Activated naive CD4-positive, alpha-beta T cell (primary cell): ENCODE data around the gene ULK3.

Experiments used
- DNase-seq, 4 experiments: peaks; one replicate each; lab custom pipeline; 2025; lab: John Stamatoyannopoulos, UW

Gene ULK3

GRCh38 chr15:74799255-74799855, 43.6 kb downstream of the ULK3 start:
- no peak for DNase-seq

- no peak for DNase-seq
These were observed 44.3 kb downstream of the ULK3 start for GRCh38 chr15:74798388-74799254.

DNA sequence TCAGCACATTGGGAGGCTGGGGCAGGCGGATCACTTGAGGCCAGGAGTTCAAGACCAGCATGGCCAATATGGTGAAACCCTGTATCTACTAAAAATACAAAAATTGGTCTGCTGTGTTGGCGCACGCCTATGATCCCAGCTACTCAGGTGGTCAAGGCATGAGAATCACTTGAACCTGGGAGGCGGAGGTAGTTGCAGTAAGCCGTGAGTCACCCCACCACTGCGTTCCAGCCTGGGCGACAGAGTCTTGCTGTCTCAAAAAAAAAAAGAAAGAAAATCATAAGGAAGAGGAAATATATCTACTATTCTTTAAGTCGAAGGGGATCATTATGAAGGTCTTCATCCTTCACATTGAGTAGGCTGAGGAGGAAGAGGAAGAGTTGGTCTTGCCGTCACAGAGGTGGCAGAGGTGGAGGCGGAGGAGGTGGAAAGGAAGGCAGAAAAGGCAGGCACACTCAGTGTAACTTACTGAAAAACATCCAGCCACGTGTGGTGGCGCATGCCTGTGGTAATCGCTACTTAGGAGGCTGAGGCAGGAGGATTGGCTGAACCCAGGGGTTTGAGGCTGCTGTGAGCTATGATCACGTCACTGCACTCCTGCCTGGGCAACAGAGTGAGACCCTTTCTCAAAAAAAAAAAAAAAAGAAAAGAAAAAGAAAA, 46.9 kb downstream of the ULK3 start:
- peak in 1 of 4 experiments; percentile 26 for DNase-seq

DNA sequence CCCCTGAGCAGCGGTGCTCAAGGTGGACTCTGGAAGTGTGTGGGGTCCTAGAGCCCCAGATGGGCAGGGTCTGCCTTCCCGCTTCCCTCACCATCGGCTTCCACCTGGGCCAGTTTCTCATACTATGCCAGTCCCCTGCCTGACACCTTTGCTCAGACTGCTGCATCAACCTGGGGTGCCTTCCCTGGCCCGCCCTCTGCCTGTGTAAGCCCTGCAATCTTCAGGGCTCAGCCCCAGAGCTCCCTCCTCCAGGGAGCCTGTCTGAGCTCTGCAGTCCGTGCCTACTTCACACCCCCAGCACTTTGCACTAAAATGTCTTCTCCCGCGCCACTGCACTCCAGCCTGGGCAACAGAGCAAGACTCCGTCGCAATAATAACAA, 48.0 kb downstream of the ULK3 start:
- DNase-seq, result no peak

- DNase-seq, result no peak
These were observed 48.5 kb downstream of the ULK3 start for GRCh38 chr15:74794248-74794969.

- peak in 3 of 4 experiments; percentile 49 to 71 (median 64) for DNase-seq
These were observed 49.6 kb downstream of the ULK3 start for GRCh38 chr15:74793135-74794028.

- no peak for DNase-seq
These were observed 50.5 kb downstream of the ULK3 start for GRCh38 chr15:74792227-74793016.

- DNase-seq, result no peak
These were observed 51.3 kb downstream of the ULK3 start for GRCh38 chr15:74791667-74792066.

GRCh38 chr15:74791007-74791406, 51.9 kb downstream of the ULK3 start:
- DNase-seq, result no peak

DNA sequence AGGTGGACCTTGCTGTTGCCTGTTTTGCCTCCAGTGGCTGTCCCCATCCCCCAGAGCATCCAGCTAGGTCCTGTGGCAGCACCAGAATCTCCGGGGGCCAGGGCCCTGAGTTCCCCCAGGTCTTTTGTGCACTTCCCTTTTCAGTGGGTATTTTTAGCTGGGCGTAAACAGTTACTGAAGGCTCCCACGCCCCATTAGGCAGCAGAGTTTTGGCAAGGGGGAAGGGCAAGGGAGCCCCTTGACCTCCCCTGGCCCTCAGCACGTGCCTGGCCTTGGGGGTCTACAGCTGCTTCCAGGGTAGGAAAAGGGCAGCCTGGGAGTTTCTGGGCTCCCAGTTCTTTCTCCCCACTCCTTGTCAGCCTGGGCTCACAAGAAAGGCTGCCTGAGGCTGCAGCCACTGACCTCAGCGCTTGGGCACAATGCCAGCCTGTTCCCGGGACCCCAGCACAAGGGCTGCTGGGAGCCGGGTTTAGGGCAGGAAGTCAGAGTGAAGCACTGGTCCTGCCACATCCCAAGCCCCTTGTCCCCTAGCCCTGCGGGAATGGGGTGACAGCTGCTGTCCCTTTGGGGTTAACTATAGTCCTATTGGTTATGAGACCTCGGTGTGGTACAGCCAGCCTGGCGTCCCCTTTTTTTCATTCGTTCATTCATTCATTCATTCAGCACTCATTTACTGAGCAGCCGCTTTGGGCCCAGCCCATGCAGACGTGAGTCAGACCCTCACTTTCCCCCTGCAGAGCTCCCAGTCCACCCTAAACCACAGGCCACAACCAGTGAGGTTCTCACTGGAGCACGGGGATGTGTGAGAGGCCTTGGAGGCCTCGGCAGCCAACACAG, 52.7 kb downstream of the ULK3 start:
- no peak for DNase-seq

DNA sequence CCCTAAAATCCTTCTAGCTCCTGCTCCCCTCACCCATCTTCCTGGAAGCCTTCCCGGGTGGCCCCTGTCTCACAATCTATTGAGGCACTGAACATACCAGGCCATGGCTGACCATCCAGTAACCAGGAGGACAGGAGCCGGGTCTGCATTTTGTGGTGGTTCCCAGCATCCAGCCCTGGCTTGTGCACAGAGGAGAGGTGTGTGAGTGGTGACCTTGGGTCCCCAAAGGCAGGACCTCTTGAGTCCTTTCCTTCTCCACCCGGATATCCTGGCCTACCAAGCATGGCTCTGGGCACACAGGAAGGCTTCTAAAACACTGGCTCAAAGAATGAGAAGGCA, 53.2 kb downstream of the ULK3 start:
- no peak for DNase-seq

- DNase-seq, result no peak
These were observed 53.8 kb downstream of the ULK3 start for GRCh38 chr15:74789171-74789631.

GRCh38 chr15:74788683-74789151, 54.2 kb downstream of the ULK3 start:
- peak in 1 of 4 experiments; percentile 29 for DNase-seq

DNA sequence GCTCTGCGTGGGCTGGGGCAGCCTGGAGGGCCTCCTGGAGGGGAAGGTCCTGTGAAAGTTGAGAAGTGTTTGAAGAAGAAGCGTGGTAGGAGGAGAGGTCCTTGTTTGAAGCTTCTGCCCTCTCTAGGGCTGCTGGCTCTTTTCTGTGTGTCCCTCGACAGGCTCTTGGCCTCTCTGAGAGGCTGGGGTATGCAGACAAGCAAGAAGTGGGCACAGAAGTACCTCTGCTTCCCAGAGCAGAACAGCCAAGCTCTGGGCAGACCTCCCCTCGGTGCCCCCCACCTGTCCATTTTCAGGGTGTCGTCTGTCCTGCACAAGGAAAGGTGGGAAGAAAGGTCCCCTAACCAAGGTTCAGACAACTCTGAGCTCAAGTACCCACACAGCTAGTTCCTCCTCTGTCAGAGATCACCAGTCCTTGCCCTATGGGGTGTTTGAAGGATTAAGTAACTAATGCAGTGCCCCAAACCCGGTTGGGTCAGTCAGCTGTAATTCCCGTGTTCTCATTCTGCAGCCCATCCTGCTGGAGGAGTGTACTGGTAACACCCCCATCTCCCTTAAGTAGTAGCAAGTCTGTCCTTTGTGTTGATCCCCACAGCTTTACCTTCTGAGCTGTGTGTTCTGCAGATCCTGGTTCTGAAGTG, 54.8 kb downstream of the ULK3 start:
- no peak for DNase-seq

DNA sequence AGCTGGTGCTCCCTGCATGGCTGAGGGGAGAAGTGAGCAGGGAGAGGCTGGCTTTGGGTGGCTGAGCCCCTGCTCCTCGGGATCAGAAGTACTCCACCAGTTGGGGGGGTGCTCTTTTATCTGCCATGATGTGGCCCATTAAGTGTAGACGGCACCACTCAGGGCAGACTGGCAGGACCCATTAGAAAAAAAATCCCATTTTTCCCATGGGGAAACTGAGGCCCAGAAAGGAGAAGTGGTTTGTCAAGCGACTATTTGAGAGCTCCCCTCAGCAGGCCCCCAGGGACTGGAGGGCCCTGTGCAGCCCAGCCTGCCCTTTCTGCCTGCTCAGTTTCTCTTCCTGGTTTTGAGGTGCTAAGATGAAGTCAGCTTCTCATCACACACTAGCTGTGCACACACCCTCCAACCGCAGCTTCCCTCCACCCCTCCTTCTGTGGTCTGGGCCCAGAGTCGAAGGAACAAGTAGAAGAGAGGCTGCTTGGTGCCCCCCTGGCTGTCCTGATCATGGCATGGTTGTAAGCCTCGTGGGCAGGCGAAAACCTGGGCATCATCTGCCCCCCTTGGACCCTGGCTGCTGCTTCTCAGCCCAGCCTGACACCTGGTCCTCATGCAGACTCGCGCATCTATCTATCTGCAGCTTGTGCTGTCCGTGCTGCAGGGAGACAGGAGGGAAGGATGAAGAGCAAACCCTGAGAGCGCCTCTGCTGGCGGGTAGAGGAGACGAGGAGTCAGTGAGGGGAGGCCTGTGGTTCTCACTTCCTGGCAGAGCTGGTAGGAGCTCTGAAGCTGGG, 55.5 kb downstream of the ULK3 start:
- peak; percentile 57 to 77 (median 76) for DNase-seq

DNA sequence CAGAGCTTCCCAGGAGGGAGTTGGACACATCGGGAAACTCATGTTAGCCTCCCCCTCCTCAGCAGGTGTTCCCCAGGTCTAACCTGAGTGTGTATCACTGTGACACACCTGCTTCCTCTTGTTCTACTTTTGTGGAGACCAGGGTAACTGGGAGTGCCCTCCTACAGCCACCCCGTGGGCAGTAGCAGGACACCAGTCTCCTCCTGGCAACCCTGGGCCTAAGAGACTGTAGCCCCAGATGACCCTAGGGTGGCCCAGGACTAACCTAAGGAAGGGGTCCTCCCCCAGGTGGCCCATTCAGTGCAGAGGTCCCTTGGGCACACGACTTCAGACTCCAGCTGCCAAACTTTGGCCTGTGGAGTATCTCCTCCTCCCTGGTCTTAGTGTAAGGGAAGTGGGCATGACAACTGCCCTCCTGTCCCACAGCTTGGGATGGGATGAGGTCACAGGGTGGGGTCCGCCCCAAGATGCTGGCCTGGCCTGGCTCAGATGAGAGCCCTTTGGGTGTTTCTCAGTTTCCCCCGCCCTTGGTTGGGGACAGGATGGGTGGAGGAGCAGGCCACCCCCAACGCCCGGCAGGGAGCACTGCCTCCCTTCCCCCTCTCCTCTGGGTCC, 56.3 kb downstream of the ULK3 start:
- DNase-seq, result no peak
